ENCODE measurements around the gene FHAD1.
A peak's percentile ranks its signal among the peaks of the same experiment; 100 is the strongest.

GRCh38 chr1:15345705-15346345, 98.8 kb downstream of the FHAD1 start:
- TF ChIP-seq CEBPB (IDR thresholded peaks at IDR 0.05; ENCODE audit: low read depth) (no peak), RAD21 (IDR thresholded peaks at IDR 0.05; ENCODE audit: low read depth) (no peak), CTCF (IDR thresholded peaks at IDR 0.05 in 2 of 3, conservative IDR thresholded peaks at IDR 0.05 in 1 of 3; ENCODE audit: borderline replicate concordance in 1 of 3, insufficient read depth in 1 of 3, low read depth in 2 of 3, low read length in 2 of 3) (no peak), SP1 (IDR thresholded peaks at IDR 0.05; ENCODE audit: low read depth) (no peak), EZH2 (IDR thresholded peaks at IDR 0.05) (no peak), POLR2AphosphoS5 (IDR thresholded peaks at IDR 0.05; ENCODE audit: low read depth, low read length) (peak; percentile 27; the same call in 1 of the 2 replicates), ATF3 (IDR thresholded peaks at IDR 0.05) (no peak), POLR2A (IDR thresholded peaks at IDR 0.05; ENCODE audit: borderline replicate concordance, extremely low read depth, insufficient read depth, insufficient read length) (no peak), ELF1 (IDR thresholded peaks at IDR 0.05; ENCODE audit: borderline replicate concordance, low read depth) (no peak), EZH2phosphoT487 (IDR thresholded peaks at IDR 0.05; ENCODE audit: borderline replicate concordance) (no peak), TCF7L2 (IDR thresholded peaks at IDR 0.05; ENCODE audit: borderline replicate concordance, extremely low read depth, insufficient read depth, insufficient read length) (no peak), YY1 (IDR thresholded peaks at IDR 0.05; ENCODE audit: extremely low read depth, insufficient replicate concordance, low read depth, low read length) (no peak)

Data from HCT116 (cell line).